Neural cell (in vitro differentiated cells): ENCODE results near the gene POLD1.

Experiments
- EZH2 ChIP-seq: fragments of 200-600, 300-800 bp; shearing (Covaris generic), sonication (generic); IDR thresholded peaks from 2 replicates; pipeline ENCODE4 v1.6.1; 2014; ENCODE audit warnings: antibody characterized with exemption, low read length, borderline replicate concordance, mild to moderate bottlenecking; ENCODE audit not compliant: insufficient read depth, poor library complexity, severe bottlenecking
- RAD21 ChIP-seq: fragments of 450-650 bp; conservative IDR thresholded peaks from 2 replicates; pipeline ENCODE4 v1.6.1; 2014; ENCODE audit warnings: antibody characterized with exemption, mild to moderate bottlenecking, moderate library complexity
- SMC3 ChIP-seq: fragments of 450-650 bp; conservative IDR thresholded peaks from 2 replicates; pipeline ENCODE4 v1.6.1; 2014; ENCODE audit warnings: antibody characterized with exemption, mild to moderate bottlenecking, moderate library complexity; ENCODE audit not compliant: poor library complexity
- TF ChIP-seq, protein P1 (sequence below): fragments of 450-650 bp; IDR thresholded peaks from 2 replicates; pipeline ENCODE4 v1.5.1; 2014; ENCODE audit warnings: antibody characterized with exemption, mild to moderate bottlenecking, moderate library complexity; ENCODE audit not compliant: poor library complexity, severe bottlenecking

DNA sequence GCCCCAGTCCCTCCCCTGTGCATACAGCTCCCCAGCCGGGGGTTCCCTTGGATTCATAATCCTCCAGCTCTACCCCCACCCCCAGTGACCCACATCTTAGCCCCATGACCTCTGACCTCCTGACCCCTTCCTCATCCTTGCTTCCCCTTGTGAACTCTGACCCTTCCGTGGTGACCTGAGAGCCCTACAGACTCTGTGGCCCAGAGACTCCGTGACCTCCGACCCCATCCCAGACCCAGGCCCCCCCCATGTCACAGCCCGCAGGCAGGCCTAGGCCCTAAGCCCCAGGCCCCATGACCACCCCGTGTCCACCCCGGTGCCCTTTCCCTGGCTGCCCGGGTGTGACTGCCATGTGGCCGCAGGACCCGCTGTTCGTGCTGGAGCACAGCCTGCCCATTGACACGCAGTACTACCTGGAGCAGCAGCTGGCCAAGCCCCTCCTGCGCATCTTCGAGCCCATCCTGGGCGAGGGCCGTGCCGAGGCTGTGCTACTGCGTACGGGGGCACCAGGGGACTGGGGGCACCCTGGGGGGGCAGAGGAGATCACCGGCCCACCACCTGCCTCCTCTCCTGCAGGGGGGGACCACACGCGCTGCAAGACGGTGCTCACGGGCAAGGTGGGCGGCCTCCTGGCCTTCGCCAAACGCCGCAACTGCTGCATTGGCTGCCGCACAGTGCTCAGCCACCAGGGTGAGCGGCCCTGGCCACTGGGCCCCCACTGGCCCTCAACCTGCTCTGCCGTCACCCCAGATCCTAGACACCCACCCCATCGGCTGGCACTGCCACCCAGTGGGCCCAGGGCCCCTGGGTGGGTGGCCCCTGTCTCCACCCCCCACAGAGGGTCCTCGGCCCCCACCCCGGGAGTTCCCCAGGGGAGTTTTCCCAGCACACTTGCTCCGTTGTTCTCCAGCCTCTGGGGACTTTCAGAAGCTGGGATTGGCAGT is 32.2 kb downstream of the POLD1 start:
- TF ChIP-seq, protein P1, sequence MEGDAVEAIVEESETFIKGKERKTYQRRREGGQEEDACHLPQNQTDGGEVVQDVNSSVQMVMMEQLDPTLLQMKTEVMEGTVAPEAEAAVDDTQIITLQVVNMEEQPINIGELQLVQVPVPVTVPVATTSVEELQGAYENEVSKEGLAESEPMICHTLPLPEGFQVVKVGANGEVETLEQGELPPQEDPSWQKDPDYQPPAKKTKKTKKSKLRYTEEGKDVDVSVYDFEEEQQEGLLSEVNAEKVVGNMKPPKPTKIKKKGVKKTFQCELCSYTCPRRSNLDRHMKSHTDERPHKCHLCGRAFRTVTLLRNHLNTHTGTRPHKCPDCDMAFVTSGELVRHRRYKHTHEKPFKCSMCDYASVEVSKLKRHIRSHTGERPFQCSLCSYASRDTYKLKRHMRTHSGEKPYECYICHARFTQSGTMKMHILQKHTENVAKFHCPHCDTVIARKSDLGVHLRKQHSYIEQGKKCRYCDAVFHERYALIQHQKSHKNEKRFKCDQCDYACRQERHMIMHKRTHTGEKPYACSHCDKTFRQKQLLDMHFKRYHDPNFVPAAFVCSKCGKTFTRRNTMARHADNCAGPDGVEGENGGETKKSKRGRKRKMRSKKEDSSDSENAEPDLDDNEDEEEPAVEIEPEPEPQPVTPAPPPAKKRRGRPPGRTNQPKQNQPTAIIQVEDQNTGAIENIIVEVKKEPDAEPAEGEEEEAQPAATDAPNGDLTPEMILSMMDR: no peak
- TF ChIP-seq RAD21 (no peak), SMC3 (no peak), EZH2 (no peak)
